Pancreas (tissue), 10 donors: ENCODE data around the gene ITPR2. TPM values are rescaled to one million over a fixed set of nuclear protein-coding genes. Genes with fewer than 3 reads are reported as not detected.

Source experiments
- ATAC-seq, 4 donors: fragments of 200-7000 bp; cut with Tn5 transposase; one replicate each; pipeline versions ENCODE4 v1.8.0 to v1.9.1; 2020; ENCODE audit warnings: mild to moderate bottlenecking in 4 of 4, moderate library complexity in 4 of 4
- DNase-seq, 6 donors: peaks; one replicate each; pipeline ENCODE4 v3.0.0-alpha.2; 2020
- FAIRE-seq: peaks from 2 replicates; lab custom pipeline; 2012; peaks lifted over from hg19 to GRCh38; lab: Jason Lieb, UNC
- H3K27ac ChIP-seq, 4 donors: fragments of 200-600 bp; sonication (generic); 1 replicate in 3 of 4; 2 replicates in 1 of 4; pipeline versions ENCODE4 v1.5.0 to v1.8.0; 2020
- H3K27me3 ChIP-seq, 4 donors: fragments of 200-600 bp; one replicate each; pipeline ENCODE4 v1.8.0; 2021
- H3K36me3 ChIP-seq, 3 donors: fragments of 200-600 bp; sonication (generic) in 1 of 3; one replicate each; pipeline versions ENCODE4 v1.5.0 to v1.8.0; 2020 to 2021
- H3K4me1 ChIP-seq, 3 donors: fragments of 200-600 bp; one replicate each; pipeline ENCODE4 v1.8.0; 2021
- H3K4me3 ChIP-seq, 4 donors: fragments of 200-600 bp; sonication (generic) in 2 of 4; one replicate each; pipeline versions ENCODE4 v1.5.0 to v1.8.0; 2020 to 2021
- H3K9me3 ChIP-seq, 4 donors: fragments of 200-600 bp; one replicate each; pipeline ENCODE4 v1.8.0; 2021
- CTCF ChIP-seq, 4 donors: fragments of 200-600 bp; sonication (generic) in 3 of 4; IDR thresholded peaks; one replicate each; pipeline versions ENCODE4 v1.5.0 to v1.8.0; 2021; ENCODE audit warnings: antibody characterized with exemption in 4 of 4
- WGBS, 2 donors: extraction: QIAGEN DNeasy Blood & Tissue Kit; methylation state at CpG; one replicate each; pipeline ENCODE4 v1.1.7; 2013; 5-methylcytosine and 5-hydroxymethylcytosine counted together
- intact Hi-C, 3 donors: fragments of 100-400 bp; cut with DNase I; formaldehyde crosslinking; loops; one replicate each; pipeline versions ENCODE4 v1.11.1 to v1.14.2; 2022
- polyA plus RNA-seq, 2 donors: library from polyadenylated mRNA; stranded (reverse); fragments of 200-250 nt; gene quantifications; one replicate each; pipeline ENCODE4 v1.2.3, GENCODE V29; 2013
- total RNA-seq, 6 donors: library from RNA; stranded (reverse); fragmentation: NEBNext Ultra II Directional in 4 of 6; extraction: Animal tissue kit (Norgen Biotek cat#: 25700) in 4 of 6; gene quantifications; one replicate each; pipeline versions ENCODE4 v1.2.1 to v1.2.4, GENCODE V29; 2021 to 2023
- donor health status: healthy with polysubstance abuse.
- donor health status: DM: no; HTN: no; CAD: no; lungs with moderate emphysema.
- donor health status: DM: no; HTN: no; CAD: no.
- donor health status: control.
- donor health status: control.
- donor health status: Bipolar disorder and iron deficiency.
- donor health status: DM: yes; HTN: yes; CAD: no.
- donor health status: DM: no; HTN: no; CAD: no.
- donor health status: DM: no; HTN: no; CAD: no.
- donor health status: DM: yes; HTN: yes; CAD: no.

Gene ITPR2
- total and polyA plus RNA-seq, 8 donors, result 3.3 to 51.8 (median 25.5) TPM

GRCh38 chr12:26818636-26819035, 14.4 kb downstream of the ITPR2 start:
- FAIRE-seq (peak; percentile 37), ATAC-seq (no peak)

GRCh38 chr12:26818201-26818600, 14.8 kb downstream of the ITPR2 start:
- WGBS, 2 donors, result 45 to 58% methylated on average over 3 of the region's 3 CpGs
- Histone ChIP-seq H3K36me3 (no peaks in the 10 kb centered on the region), H3K9me3 (no peaks in the 10 kb centered on the region), H3K27ac (peak overlapping the region in 2 of 4 donors; percentile 0 to 29), H3K4me1 (peaks cover 14 to 53% (median 46%) of the 10 kb centered on the region in 3 donors), H3K27me3 (no peaks in the 10 kb centered on the region), H3K4me3 (no peak overlapping the region)
- FAIRE-seq, result no peak
- intact Hi-C loops, result no loop called here
- no peak for DNase-seq
- ATAC-seq, result no peak
- TF ChIP-seq CTCF (IDR thresholded peaks at IDR 0.05), result no peak

More at GRCh38 chr12:26818636-26819035, 14.4 kb downstream of the ITPR2 start:
- intact Hi-C loops, result no loop called here
- no peak for DNase-seq
- Histone ChIP-seq H3K4me3 (no peak overlapping the region), H3K4me1 (peaks cover 14 to 53% (median 46%) of the 10 kb centered on the region in 3 donors), H3K27ac (no peak overlapping the region), H3K36me3 (no peaks in the 10 kb centered on the region), H3K9me3 (no peaks in the 10 kb centered on the region), H3K27me3 (no peaks in the 10 kb centered on the region)
- no peak for TF ChIP-seq CTCF (IDR thresholded peaks at IDR 0.05)
- WGBS, 2 donors, result 10 to 14% methylated on average over 2 of the region's 2 CpGs

- Histone ChIP-seq H3K4me1 (peaks cover 14 to 53% (median 46%) of the 10 kb centered on the region in 3 donors), H3K9me3 (no peaks in the 10 kb centered on the region), H3K36me3 (no peaks in the 10 kb centered on the region), H3K27ac (peak overlapping the region in 3 of 4 donors; percentile 0 to 29 (median 10)), H3K27me3 (no peaks in the 10 kb centered on the region), H3K4me3 (no peak overlapping the region)
- WGBS, 2 donors, result 22 to 26% methylated on average over 4 of the region's 4 CpGs
- DNase-seq (no peak), FAIRE-seq (no peak), ATAC-seq (peak; percentile 11 to 65 (median 48))
- no peak for TF ChIP-seq CTCF (IDR thresholded peaks at IDR 0.05)
- intact Hi-C loops, result no loop called here
Measured at GRCh38 chr12:26817183-26817591, 15.8 kb downstream of the ITPR2 start.

GRCh38 chr12:26813812-26814211, 19.2 kb downstream of the ITPR2 start:
- intact Hi-C loops, result no loop called here
- no peaks in the 10 kb centered on the region for H3K27me3 ChIP-seq
- H3K27ac ChIP-seq, result no peak overlapping the region
- H3K36me3 ChIP-seq, result no peaks in the 10 kb centered on the region
- H3K4me3 ChIP-seq, result no peak overlapping the region
- FAIRE-seq (no peak), ATAC-seq (no peak), DNase-seq (no peak)
- no peak for TF ChIP-seq CTCF (IDR thresholded peaks at IDR 0.05)
- peaks cover 14 to 46% (median 41%) of the 10 kb centered on the region in 3 donors for H3K4me1 ChIP-seq
- H3K9me3 ChIP-seq, result no peaks in the 10 kb centered on the region
- WGBS, 2 donors, result 87 to 92% methylated on average over 7 of the region's 7 CpGs

GRCh38 chr12:26810330-26810729, 22.7 kb downstream of the ITPR2 start:
- intact Hi-C loops, result no loop called here

More at GRCh38 chr12:26810330-26810729, 22.7 kb downstream of the ITPR2 start:
- H3K27me3 ChIP-seq, result no peaks in the 10 kb centered on the region
- TF ChIP-seq CTCF (IDR thresholded peaks at IDR 0.05), result no peak
- WGBS, 2 donors, result 9 to 10% methylated on average over 4 of the region's 4 CpGs
- no peaks in the 10 kb centered on the region for H3K36me3 ChIP-seq
- peaks cover 3 to 27% (median 13%) of the 10 kb centered on the region in 3 donors for H3K4me1 ChIP-seq
- H3K27ac ChIP-seq, result peak overlapping the region in 2 of 4 donors; percentile 25 to 26
- no peaks in the 10 kb centered on the region for H3K9me3 ChIP-seq
- DNase-seq, result peak in 4 of 6 donors; percentile 28 to 60 (median 45)
- no peak overlapping the region for H3K4me3 ChIP-seq
- ATAC-seq, result peak; percentile 70 to 94 (median 89)
- no peak for FAIRE-seq
